Raji (cell line): ENCODE results near the gene NFIL3.

ENCODE experiments used
- POLR2A ChIP-seq: IDR thresholded peaks from 2 replicates; pipeline ENCODE4 v1.6.1; 2011; ENCODE audit warnings: low read depth, low read length, control low read depth; ENCODE audit not compliant: insufficient read depth

NFIL3 gene

GRCh38 chr9:91423785-91424402, at the start of gene NFIL3:
Gene NFIL3, minus strand, starts transcription at chr9:91423832. Its CDS starts 13,098 bp downstream, at chr9:91410734.
- peak; percentile 50 for TF ChIP-seq POLR2A

GRCh38 chr9:91465420-91465819, 41.8 kb upstream of the NFIL3 start:
- no peak for TF ChIP-seq POLR2A

GRCh38 chr9:91458906-91459305, 35.3 kb upstream of the NFIL3 start:
- no peak for TF ChIP-seq POLR2A

GRCh38 chr9:91452844-91453243, 29.2 kb upstream of the NFIL3 start:
- TF ChIP-seq POLR2A: no peak

GRCh38 chr9:91451431-91452270, 28.0 kb upstream of the NFIL3 start:
- no peak for TF ChIP-seq POLR2A

GRCh38 chr9:91445135-91445534, 21.5 kb upstream of the NFIL3 start:
- no peak for TF ChIP-seq POLR2A

- no peak for TF ChIP-seq POLR2A
Observed at GRCh38 chr9:91443994-91444392, 20.4 kb upstream of the NFIL3 start.

- TF ChIP-seq POLR2A: no peak
Observed at GRCh38 chr9:91443321-91443993, 19.8 kb upstream of the NFIL3 start.

GRCh38 chr9:91436841-91437240, 13.2 kb upstream of the NFIL3 start:
- TF ChIP-seq POLR2A: no peak

GRCh38 chr9:91433180-91433579, 9.5 kb upstream of the NFIL3 start:
- no peak for TF ChIP-seq POLR2A

GRCh38 chr9:91431485-91431884, 7.9 kb upstream of the NFIL3 start:
- TF ChIP-seq POLR2A: no peak

- TF ChIP-seq POLR2A: no peak
Observed at GRCh38 chr9:91429501-91429900, 5.9 kb upstream of the NFIL3 start.

- no peak for TF ChIP-seq POLR2A
Observed at GRCh38 chr9:91428927-91429351, 5.3 kb upstream of the NFIL3 start.

- TF ChIP-seq POLR2A: no peak
Observed at GRCh38 chr9:91428436-91428835, 4.8 kb upstream of the NFIL3 start.

GRCh38 chr9:91427873-91428272, 4.2 kb upstream of the NFIL3 start:
- no peak for TF ChIP-seq POLR2A
